ENCODE results near the gene WRAP73. TPM values are rescaled to one million over a fixed set of nuclear protein-coding genes. Genes with fewer than 3 reads are reported as not detected.
A peak's percentile ranks its signal among the peaks of the same experiment; 100 is the strongest.

Gene WRAP73
- total and polyA plus RNA-seq, 9 of the 15 experiments (the other 6 are each of a cell fraction or from before 2014, with no cell fraction given): 4.3 to 51.8 (median 30.1) TPM

DNA sequence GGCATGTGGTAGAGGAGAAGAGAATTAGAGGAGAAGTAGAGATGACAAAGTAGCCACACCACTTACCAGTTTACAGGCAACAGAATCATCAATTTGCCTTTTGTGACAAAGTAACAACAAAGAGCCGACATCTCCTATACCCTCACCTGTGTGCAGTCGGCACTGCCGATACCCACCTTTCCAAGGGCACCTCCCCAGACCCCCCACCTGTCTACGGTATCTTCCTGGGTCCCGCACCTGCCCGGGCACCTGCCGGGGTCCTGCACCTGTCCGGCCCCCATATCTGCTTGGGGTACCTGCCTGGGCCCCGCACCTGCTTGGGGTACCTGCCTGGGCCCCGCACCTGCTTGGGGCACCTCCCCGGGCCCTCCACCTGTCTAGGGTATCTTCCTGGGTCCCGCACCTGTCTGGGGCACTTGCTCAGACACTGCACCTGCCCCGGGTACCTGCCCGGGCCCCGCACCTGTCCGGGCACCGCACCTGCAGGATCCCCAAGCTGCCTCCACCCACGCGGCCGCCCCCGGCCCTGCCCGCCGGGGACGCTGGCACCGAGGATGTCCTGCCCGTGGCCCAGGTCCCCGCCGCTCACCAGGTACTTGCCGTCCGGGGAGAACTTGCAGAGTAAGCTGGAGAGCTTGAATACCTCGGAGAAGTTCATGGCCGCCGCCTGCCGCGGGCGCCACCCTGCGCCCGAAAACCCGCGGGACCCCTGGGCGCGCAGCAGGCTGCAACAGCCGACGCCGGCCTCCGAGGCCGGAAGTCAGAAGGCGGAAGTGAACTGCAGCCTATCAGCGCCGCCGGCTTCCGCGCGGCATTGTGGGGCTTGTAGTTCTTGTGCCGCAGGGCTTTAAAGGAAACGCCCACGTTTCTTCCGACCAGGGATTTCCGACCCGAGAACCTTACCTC lies at the start of gene WRAP73 (continued):
- TF ChIP-seq TGIF2 (CRISPR knock-in tag; IDR thresholded peaks at IDR 0.05) (no peak), GTF2E2 (tag; IDR thresholded peaks at IDR 0.05) (no peak), MYC (IDR thresholded peaks at IDR 0.05; ENCODE audit: low read depth, low read length) (no peak; the same call in 1 of the 2 replicates), MYC (CRISPR knock-in tag; IDR thresholded peaks at IDR 0.05; ENCODE audit: borderline replicate concordance, low read depth) (no peak), KLF13 (tag; IDR thresholded peaks at IDR 0.05; ENCODE audit: borderline replicate concordance, low read depth) (peak; percentile 97), NCOA2 (IDR thresholded peaks at IDR 0.05; ENCODE audit: partially characterized antibody in 2 of 2) (no peak), NR3C1 (CRISPR knock-in tag; IDR thresholded peaks at IDR 0.05) (0 out of 2 replicates have a peak, but pooled peaks have one; percentile 36), NCOA6 (IDR thresholded peaks at IDR 0.05) (no peak), ASH1L (IDR thresholded peaks at IDR 0.05; ENCODE audit: borderline replicate concordance, low read depth, partially characterized antibody) (no peak), ZNF77 (CRISPR knock-in tag; IDR thresholded peaks at IDR 0.05) (no peak), SOX6 (IDR thresholded peaks at IDR 0.05) (no peak; the same call in 1 of the 2 replicates), PCBP2 (IDR thresholded peaks at IDR 0.05; ENCODE audit: low read depth, low read length, poor library complexity, severe bottlenecking) (no peak), ZNF830 (CRISPR knock-in tag; IDR thresholded peaks at IDR 0.05) (no peak)
- TF ChIP-seq, protein P1, sequence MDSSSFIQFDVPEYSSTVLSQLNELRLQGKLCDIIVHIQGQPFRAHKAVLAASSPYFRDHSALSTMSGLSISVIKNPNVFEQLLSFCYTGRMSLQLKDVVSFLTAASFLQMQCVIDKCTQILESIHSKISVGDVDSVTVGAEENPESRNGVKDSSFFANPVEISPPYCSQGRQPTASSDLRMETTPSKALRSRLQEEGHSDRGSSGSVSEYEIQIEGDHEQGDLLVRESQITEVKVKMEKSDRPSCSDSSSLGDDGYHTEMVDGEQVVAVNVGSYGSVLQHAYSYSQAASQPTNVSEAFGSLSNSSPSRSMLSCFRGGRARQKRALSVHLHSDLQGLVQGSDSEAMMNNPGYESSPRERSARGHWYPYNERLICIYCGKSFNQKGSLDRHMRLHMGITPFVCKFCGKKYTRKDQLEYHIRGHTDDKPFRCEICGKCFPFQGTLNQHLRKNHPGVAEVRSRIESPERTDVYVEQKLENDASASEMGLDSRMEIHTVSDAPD (CRISPR knock-in tag; IDR thresholded peaks at IDR 0.05): no peak
- TF ChIP-seq, protein P2, sequence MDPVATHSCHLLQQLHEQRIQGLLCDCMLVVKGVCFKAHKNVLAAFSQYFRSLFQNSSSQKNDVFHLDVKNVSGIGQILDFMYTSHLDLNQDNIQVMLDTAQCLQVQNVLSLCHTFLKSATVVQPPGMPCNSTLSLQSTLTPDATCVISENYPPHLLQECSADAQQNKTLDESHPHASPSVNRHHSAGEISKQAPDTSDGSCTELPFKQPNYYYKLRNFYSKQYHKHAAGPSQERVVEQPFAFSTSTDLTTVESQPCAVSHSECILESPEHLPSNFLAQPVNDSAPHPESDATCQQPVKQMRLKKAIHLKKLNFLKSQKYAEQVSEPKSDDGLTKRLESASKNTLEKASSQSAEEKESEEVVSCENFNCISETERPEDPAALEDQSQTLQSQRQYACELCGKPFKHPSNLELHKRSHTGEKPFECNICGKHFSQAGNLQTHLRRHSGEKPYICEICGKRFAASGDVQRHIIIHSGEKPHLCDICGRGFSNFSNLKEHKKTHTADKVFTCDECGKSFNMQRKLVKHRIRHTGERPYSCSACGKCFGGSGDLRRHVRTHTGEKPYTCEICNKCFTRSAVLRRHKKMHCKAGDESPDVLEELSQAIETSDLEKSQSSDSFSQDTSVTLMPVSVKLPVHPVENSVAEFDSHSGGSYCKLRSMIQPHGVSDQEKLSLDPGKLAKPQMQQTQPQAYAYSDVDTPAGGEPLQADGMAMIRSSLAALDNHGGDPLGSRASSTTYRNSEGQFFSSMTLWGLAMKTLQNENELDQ (CRISPR knock-in tag; IDR thresholded peaks at IDR 0.05; ENCODE audit: borderline replicate concordance): no peak
- TF ChIP-seq, protein P3, sequence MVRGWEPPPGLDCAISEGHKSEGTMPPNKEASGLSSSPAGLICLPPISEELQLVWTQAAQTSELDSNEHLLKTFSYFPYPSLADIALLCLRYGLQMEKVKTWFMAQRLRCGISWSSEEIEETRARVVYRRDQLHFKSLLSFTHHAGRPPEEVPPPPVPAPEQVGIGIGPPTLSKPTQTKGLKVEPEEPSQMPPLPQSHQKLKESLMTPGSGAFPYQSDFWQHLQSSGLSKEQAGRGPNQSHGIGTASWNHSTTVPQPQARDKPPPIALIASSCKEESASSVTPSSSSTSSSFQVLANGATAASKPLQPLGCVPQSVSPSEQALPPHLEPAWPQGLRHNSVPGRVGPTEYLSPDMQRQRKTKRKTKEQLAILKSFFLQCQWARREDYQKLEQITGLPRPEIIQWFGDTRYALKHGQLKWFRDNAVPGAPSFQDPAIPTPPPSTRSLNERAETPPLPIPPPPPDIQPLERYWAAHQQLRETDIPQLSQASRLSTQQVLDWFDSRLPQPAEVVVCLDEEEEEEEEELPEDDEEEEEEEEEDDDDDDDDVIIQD (CRISPR knock-in tag; IDR thresholded peaks at IDR 0.05): no peak
- TF ChIP-seq, protein P4, sequence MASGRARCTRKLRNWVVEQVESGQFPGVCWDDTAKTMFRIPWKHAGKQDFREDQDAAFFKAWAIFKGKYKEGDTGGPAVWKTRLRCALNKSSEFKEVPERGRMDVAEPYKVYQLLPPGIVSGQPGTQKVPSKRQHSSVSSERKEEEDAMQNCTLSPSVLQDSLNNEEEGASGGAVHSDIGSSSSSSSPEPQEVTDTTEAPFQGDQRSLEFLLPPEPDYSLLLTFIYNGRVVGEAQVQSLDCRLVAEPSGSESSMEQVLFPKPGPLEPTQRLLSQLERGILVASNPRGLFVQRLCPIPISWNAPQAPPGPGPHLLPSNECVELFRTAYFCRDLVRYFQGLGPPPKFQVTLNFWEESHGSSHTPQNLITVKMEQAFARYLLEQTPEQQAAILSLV (tag; IDR thresholded peaks at IDR 0.05): no peak
- TF ChIP-seq, protein P5, sequence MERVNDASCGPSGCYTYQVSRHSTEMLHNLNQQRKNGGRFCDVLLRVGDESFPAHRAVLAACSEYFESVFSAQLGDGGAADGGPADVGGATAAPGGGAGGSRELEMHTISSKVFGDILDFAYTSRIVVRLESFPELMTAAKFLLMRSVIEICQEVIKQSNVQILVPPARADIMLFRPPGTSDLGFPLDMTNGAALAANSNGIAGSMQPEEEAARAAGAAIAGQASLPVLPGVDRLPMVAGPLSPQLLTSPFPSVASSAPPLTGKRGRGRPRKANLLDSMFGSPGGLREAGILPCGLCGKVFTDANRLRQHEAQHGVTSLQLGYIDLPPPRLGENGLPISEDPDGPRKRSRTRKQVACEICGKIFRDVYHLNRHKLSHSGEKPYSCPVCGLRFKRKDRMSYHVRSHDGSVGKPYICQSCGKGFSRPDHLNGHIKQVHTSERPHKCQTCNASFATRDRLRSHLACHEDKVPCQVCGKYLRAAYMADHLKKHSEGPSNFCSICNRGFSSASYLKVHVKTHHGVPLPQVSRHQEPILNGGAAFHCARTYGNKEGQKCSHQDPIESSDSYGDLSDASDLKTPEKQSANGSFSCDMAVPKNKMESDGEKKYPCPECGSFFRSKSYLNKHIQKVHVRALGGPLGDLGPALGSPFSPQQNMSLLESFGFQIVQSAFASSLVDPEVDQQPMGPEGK (CRISPR knock-in tag; IDR thresholded peaks at IDR 0.05; ENCODE audit: borderline replicate concordance): no peak
